Epithelial cell of prostate (primary cell): ENCODE results near the gene AFF3.
"Not testable (repeated sequence)": the region's sequence is repeated elsewhere in the genome, so short reads cannot be mapped to it uniquely, and the experiment has no call there.

Experiments
- DNase-seq: peaks from one replicate; pipeline ENCODE4 v3.0.0-alpha.2; 2011; ENCODE audit warnings: low read depth, low spot score
- H3K27ac ChIP-seq: fragments of 450-650 bp; 2 replicates; pipeline ENCODE4 v1.5.1; 2017; ENCODE audit warnings: mild to moderate bottlenecking

Gene AFF3

GRCh38 chr2:100151832-100152231 lies 9.4 kb upstream of the AFF3 start:
- DNase-seq, H3K27ac ChIP-seq: not testable (repeated sequence)

GRCh38 chr2:100151310-100151709 lies 8.9 kb upstream of the AFF3 start:
- H3K27ac ChIP-seq, result no peak overlapping the region
- DNase-seq, result no peak

- H3K27ac ChIP-seq, result no peak overlapping the region
- DNase-seq, result no peak
Measured at GRCh38 chr2:100148883-100149282, 6.5 kb upstream of the AFF3 start.

- H3K27ac ChIP-seq, result no peak overlapping the region
Measured at GRCh38 chr2:100146657-100146960, 4.2 kb upstream of the AFF3 start.

DNA sequence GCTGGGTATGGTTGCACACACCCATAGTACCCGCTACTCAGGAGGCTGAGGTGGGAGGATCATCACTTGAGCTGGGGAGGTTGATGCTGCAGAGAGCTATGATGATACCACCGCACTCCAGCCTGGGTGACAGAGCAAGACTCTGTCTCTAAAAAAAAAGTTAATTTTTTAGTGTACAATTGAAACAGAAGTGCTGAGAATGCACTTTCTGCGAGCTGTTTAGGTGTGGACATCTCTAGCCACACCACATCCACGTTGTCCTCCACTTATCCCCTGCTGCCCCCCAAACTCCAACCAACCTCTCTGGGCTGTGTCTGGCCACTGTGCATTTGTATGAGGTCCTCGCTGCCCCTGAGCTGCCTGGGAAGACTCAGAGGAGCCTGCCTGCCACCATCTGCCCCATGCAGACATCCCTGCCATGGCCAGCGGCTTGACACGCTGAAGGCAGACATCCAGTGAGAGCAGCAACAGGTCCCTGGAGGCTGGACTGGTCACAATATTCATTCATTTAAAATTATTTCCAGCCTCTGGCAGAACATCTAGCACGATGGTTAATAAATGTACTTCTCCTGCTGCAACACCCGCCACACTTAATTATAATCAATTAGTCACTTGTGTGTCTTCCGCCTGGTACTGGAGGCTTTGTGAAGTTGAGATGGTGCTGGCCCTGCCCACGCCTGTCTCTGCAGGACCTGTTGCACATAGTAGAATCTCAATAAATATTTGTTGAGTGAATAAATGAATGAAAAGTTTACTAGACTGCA lies 3.7 kb upstream of the AFF3 start:
- no peak overlapping the region for H3K27ac ChIP-seq
- no peak for DNase-seq

More at GRCh38 chr2:100146657-100146960, 4.2 kb upstream of the AFF3 start:
- DNase-seq, result no peak

- no peak overlapping the region for H3K27ac ChIP-seq
- DNase-seq, result no peak
Measured at GRCh38 chr2:100143286-100143685, 896 bp upstream of the AFF3 start.

GRCh38 chr2:100141906-100142305 lies 484 bp downstream of the AFF3 start:
- H3K27ac ChIP-seq, result no peak overlapping the region

GRCh38 chr2:100140582-100140981 lies 1.8 kb downstream of the AFF3 start:
- DNase-seq, result no peak

More at GRCh38 chr2:100141906-100142305, 484 bp downstream of the AFF3 start:
- no peak for DNase-seq

GRCh38 chr2:100137866-100138570 lies 4.4 kb downstream of the AFF3 start:
- no peak for DNase-seq
- no peak overlapping the region for H3K27ac ChIP-seq

More at GRCh38 chr2:100140582-100140981, 1.8 kb downstream of the AFF3 start:
- H3K27ac ChIP-seq, result no peak overlapping the region

GRCh38 chr2:100137318-100137717 lies 5.1 kb downstream of the AFF3 start:
- no peak overlapping the region for H3K27ac ChIP-seq
- no peak for DNase-seq

- no peak overlapping the region for H3K27ac ChIP-seq
- DNase-seq, result no peak
Measured at GRCh38 chr2:100136310-100136709, 6.1 kb downstream of the AFF3 start.

- DNase-seq, result no peak
- no peak overlapping the region for H3K27ac ChIP-seq
Measured at GRCh38 chr2:100135415-100135814, 7.0 kb downstream of the AFF3 start.

DNA sequence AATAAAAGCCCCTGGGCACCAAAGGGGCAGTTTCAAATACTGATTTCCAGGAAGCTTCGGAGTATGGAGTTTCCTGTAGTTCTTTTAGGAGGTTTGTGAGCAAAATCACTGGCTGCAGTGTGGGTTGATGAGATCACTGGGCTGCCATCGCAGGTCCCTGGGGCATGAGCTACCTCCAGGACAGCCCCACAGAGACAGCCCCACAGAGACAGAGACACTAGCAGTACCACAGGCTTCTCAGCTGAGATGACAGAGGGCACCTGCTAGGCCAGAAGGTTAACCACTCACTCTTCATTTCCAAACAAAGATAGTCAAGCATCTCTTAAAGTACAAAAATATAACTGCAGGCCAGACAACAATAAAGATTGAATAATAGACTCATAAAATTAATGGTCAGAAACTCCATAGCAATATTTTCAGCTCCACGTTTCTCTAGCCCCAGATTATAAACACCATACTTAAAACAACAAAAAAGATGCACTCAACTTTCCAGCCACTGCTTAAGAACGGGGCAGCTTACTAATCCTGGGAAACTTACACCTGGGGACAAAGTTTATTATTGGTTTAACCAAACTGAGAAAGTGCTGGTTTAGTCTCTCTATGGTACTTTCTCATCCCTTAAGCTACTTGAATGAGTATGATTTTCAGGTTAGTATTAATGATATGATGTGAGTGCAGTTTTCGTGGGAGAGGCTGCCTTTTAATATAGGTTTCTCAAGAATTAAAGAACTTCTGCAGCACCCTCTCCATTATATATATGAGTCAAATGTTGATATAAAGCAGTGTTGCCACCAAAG lies 11.6 kb downstream of the AFF3 start:
- no peak overlapping the region for H3K27ac ChIP-seq
- DNase-seq, result no peak

DNA sequence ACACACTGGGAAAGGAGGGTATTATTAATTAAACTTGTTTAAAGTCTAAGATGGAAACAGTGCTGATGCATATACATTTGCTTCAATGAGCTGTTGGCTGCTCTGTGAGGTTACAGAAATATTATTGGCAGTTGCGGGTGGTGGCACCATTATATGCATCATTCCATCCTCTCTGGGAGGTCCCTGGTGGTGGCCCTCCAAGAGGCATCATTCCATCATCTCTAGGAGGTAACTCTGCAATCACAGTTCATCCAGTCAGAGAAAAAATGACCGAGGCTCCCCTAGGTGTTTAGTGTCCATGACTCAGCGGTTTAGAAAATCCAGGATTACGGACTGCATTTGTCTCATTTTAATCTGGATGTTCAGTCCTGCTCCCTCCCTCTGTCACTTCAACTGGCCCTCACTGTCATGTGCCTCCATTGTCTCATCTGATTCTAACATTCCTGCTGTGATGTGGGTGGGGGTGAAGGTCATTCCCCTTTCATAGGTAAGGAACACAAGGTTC lies 15.4 kb downstream of the AFF3 start:
- no peak overlapping the region for H3K27ac ChIP-seq

GRCh38 chr2:100126201-100126600 lies 16.2 kb downstream of the AFF3 start:
- H3K27ac ChIP-seq, result no peak overlapping the region
- no peak for DNase-seq

More for the DNA sequence above, 15.4 kb downstream of the AFF3 start:
- no peak for DNase-seq

DNA sequence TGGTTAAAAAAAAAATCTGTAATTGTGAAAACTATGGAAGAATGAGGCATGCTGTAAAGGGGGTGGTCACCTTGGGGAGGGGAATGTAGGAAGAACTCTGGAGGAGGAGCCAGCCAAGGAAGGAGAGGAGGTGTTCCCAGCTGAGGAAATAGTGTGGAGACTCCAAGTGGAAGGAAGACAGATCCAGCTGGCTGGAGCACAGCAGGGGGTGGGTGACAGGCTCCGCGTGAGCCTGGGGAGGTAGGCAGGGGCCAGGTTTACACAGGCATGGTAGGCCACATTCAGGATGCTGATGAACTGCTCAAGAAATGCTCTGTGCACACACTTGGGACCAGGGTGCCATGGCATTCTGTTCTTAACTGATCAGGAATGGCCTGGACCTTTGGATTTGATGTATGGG lies 16.8 kb downstream of the AFF3 start:
- DNase-seq, result no peak
- no peak overlapping the region for H3K27ac ChIP-seq

- H3K27ac ChIP-seq, result no peak overlapping the region
- no peak for DNase-seq
Measured at GRCh38 chr2:100124761-100125160, 17.6 kb downstream of the AFF3 start.

- DNase-seq, result no peak
Measured at GRCh38 chr2:100121124-100121718, 21.2 kb downstream of the AFF3 start.

DNA sequence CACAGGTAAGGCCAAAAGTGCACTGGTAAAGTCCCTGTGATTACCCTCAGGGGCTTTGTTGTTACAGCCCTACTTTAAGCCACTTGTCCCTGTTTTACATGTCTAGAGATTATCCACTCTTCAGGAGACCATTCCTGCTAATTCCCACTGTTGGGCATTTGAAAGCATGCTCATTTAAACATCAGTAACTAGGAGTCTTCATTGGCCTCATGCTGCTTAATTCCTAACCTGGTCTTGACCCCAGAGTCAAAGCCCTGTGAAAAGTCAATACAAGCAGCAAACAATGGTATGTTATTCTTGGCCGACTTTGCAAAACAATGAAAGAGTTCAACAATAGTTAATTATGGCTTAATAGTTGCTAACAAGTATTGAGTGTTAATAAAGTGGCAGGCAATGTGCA lies 23.2 kb downstream of the AFF3 start:
- no peak for DNase-seq
- H3K27ac ChIP-seq, result no peak overlapping the region

More at GRCh38 chr2:100121124-100121718, 21.2 kb downstream of the AFF3 start:
- H3K27ac ChIP-seq, result no peak overlapping the region

DNA sequence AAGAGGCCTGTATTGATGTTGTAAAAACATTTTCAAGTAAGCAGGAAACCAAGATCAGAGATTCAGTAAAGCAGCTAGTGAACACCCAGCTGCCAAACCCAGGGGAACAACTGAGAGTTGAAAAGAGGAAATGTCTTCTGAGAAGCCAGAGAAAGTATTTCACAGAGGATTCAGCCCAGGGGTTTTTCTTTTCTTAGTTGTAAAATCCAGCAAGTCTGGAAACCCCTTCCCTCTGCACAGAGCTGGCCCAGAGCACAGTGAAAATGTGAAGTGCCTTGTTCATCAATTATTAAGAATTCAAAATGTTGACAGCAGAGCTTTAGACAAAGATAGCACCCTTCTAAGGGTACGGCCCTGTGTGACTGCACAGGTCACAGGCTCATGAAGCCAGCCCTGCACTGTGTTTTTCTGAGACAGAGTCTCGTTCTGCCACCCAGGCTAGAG lies 28.4 kb downstream of the AFF3 start:
- H3K27ac ChIP-seq, result no peak overlapping the region
- no peak for DNase-seq
